Calu3 (cell line): Measurements from ENCODE around the gene SLC27A2. TPM values are rescaled to one million over a fixed set of nuclear protein-coding genes. Genes with fewer than 3 reads are reported as not detected.
"Not testable (repeated sequence)": the region's sequence is repeated elsewhere in the genome, so short reads cannot be mapped to it uniquely, and the experiment has no call there.

Experiments
- BruUV-seq: library from RNA; stranded (reverse); fragments of 400-500 nt; replicated peaks from 2 replicates; lab custom pipeline; 2021; lab: Mats Ljungman, UMichigan
- CTCF ChIA-PET: fragments of 300-600 bp; sonication (Branson Sonifier 250); formaldehyde crosslinking; loops from one replicate; lab custom pipeline; 2022; ENCODE audit warnings: antibody characterized with exemption; lab: Charles Lee
- DNase-seq: peaks from one replicate; pipeline ENCODE4 v3.0.0; 2022
- H3K27ac Mint-ChIP-seq: one replicate; pipeline ENCODE4 v1.8.0; 2022; ENCODE audit warnings: mixed read lengths; ENCODE audit not compliant: unreplicated experiment
- H3K27me3 Mint-ChIP-seq: one replicate; pipeline ENCODE4 v1.8.0; 2022; ENCODE audit warnings: mixed read lengths; ENCODE audit not compliant: unreplicated experiment
- H3K36me3 Mint-ChIP-seq: one replicate; pipeline ENCODE4 v1.8.0; 2022; ENCODE audit warnings: mild to moderate bottlenecking, moderate library complexity, mixed read lengths; ENCODE audit not compliant: insufficient read depth, unreplicated experiment
- H3K4me1 Mint-ChIP-seq: one replicate; pipeline ENCODE4 v1.8.0; 2022; ENCODE audit warnings: mild to moderate bottlenecking, low read depth, mixed read lengths; ENCODE audit not compliant: unreplicated experiment
- H3K4me3 Mint-ChIP-seq: one replicate; pipeline ENCODE4 v1.8.0; 2022; ENCODE audit warnings: mild to moderate bottlenecking, low read depth, moderate library complexity, mixed read lengths; ENCODE audit not compliant: unreplicated experiment
- H3K9me3 Mint-ChIP-seq: one replicate; pipeline ENCODE4 v1.8.0; 2022; ENCODE audit warnings: low read depth, mixed read lengths; ENCODE audit not compliant: unreplicated experiment
- CTCF ChIP-seq: fragments of 200-600 bp; IDR thresholded peaks from one replicate; pipeline ENCODE4 v1.8.0; 2022; ENCODE audit warnings: antibody characterized with exemption; ENCODE audit not compliant: unreplicated experiment
- intact Hi-C: fragments of 100-400 bp; cut with micrococcal nuclease; formaldehyde crosslinking; loops from one replicate; pipeline ENCODE4 v1.10.0; 2022; ENCODE audit not compliant: unreplicated experiment
- total RNA-seq: library from RNA; stranded (reverse); gene quantifications from 2 replicates; pipeline ENCODE4 v1.2.3, GENCODE V29; 2022

The SLC27A2 gene
- total RNA-seq, 1 experiment from 2014 or later: 13.1 TPM

GRCh38 chr15:50187997-50188396, 6.0 kb downstream of the SLC27A2 start:
- Mint-ChIP-seq H3K4me3 (no peak overlapping the region), H3K27ac (no peak overlapping the region), H3K4me1 (peaks cover 7% of the 10 kb centered on the region), H3K36me3 (no peaks in the 10 kb centered on the region), H3K9me3 (no peaks in the 10 kb centered on the region), H3K27me3 (no peaks in the 10 kb centered on the region)
- CTCF ChIA-PET: interaction anchor here (0.6 kb wide), 1 partner anchor 208 kb away, joined by 5 read pairs; no protein-coding TSS in a partner anchor
- DNase-seq: no peak
- intact Hi-C loops: loop anchor here (10.0 kb wide), 1 partner anchor 127 kb away; no protein-coding TSS in a partner anchor
- TF ChIP-seq CTCF: no peak
- BruUV-seq: no TSS peak

- H3K9me3 Mint-ChIP-seq, H3K27me3 Mint-ChIP-seq, BruUV-seq, H3K36me3 Mint-ChIP-seq, H3K4me3 Mint-ChIP-seq, H3K4me1 Mint-ChIP-seq, DNase-seq, H3K27ac Mint-ChIP-seq: not testable (repeated sequence)
- intact Hi-C loops: loop anchor here (10.0 kb wide), 1 partner anchor 126 kb away; no protein-coding TSS in a partner anchor
- CTCF ChIA-PET: interaction anchor here (0.6 kb wide), 1 partner anchor 19 kb away, joined by 3 read pairs; no protein-coding TSS in a partner anchor
Observed at GRCh38 chr15:50188793-50189192, 6.8 kb downstream of the SLC27A2 start.

GRCh38 chr15:50189633-50190032, 7.6 kb downstream of the SLC27A2 start:
- intact Hi-C loops: loop anchor here (10.0 kb wide), 1 partner anchor 125 kb away; no protein-coding TSS in a partner anchor
- DNase-seq: no peak
- Mint-ChIP-seq H3K4me3 (no peak overlapping the region), H3K27me3 (no peaks in the 10 kb centered on the region), H3K9me3 (no peaks in the 10 kb centered on the region), H3K4me1 (no peaks in the 10 kb centered on the region), H3K36me3 (no peaks in the 10 kb centered on the region), H3K27ac (no peak overlapping the region)
- no peak for TF ChIP-seq CTCF
- no TSS peak for BruUV-seq
- CTCF ChIA-PET: no interaction called here

- no TSS peak for BruUV-seq
- no peaks in the 10 kb centered on the region for H3K36me3 Mint-ChIP-seq
- H3K27ac Mint-ChIP-seq: no peak overlapping the region
- no peaks in the 10 kb centered on the region for H3K4me1 Mint-ChIP-seq
- no peak for TF ChIP-seq CTCF
- CTCF ChIA-PET: interaction anchor here (0.7 kb wide), 1 partner anchor 12 kb away, joined by 3 read pairs; no protein-coding TSS in a partner anchor
- no peaks in the 10 kb centered on the region for H3K9me3 Mint-ChIP-seq
- intact Hi-C loops: no loop called here
- H3K27me3 Mint-ChIP-seq: no peaks in the 10 kb centered on the region
- H3K4me3 Mint-ChIP-seq: no peak overlapping the region
- DNase-seq: no peak
Observed at GRCh38 chr15:50190166-50190570, 8.2 kb downstream of the SLC27A2 start.

- BruUV-seq: no TSS peak
- no peaks in the 10 kb centered on the region for H3K27me3 Mint-ChIP-seq
- H3K4me3 Mint-ChIP-seq: no peak overlapping the region
- no peak overlapping the region for H3K27ac Mint-ChIP-seq
- H3K36me3 Mint-ChIP-seq: no peaks in the 10 kb centered on the region
- H3K4me1 Mint-ChIP-seq: no peaks in the 10 kb centered on the region
- H3K9me3 Mint-ChIP-seq: no peaks in the 10 kb centered on the region
- intact Hi-C loops: no loop called here
- CTCF ChIA-PET: interaction anchor here (0.7 kb wide), 1 partner anchor 13 kb away, joined by 3 read pairs; no protein-coding TSS in a partner anchor
- TF ChIP-seq CTCF: no peak
- DNase-seq: no peak
Observed at GRCh38 chr15:50190723-50191122, 8.7 kb downstream of the SLC27A2 start.
